ENCODE data around the gene ZNF189.

DNA sequence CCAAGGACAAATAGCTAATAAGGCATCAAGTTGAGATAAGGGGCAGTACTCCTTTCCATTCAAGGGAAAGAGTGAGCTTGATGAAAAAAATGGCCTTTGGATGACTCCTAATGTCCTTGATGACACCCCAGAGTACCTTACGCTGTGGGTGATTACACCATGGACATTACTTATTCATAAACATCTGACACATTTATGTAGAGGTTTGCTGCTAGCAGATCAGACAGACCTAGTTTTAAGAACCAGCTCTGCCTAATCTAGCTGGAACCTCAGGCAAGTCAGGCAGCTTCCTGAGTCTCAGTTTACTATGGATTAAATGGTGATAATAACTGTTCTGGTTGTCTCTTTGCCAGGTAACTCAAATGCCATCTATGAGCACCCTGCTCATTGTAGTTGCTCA lies 34.1 kb downstream of the ZNF189 start:
- TF ChIP-seq TAF1 (IDR thresholded peaks at IDR 0.05; ENCODE audit: low read depth) (no peak), CREB1 (IDR thresholded peaks at IDR 0.05; ENCODE audit: low read depth) (no peak), RAD21 (IDR thresholded peaks at IDR 0.05; ENCODE audit: low read depth) (no peak), USF1 (IDR thresholded peaks at IDR 0.05) (no peak), EP300 (IDR thresholded peaks at IDR 0.05; ENCODE audit: borderline replicate concordance) (no peak)
